Measurements from ENCODE around the gene TMED4.

Gene TMED4

DNA sequence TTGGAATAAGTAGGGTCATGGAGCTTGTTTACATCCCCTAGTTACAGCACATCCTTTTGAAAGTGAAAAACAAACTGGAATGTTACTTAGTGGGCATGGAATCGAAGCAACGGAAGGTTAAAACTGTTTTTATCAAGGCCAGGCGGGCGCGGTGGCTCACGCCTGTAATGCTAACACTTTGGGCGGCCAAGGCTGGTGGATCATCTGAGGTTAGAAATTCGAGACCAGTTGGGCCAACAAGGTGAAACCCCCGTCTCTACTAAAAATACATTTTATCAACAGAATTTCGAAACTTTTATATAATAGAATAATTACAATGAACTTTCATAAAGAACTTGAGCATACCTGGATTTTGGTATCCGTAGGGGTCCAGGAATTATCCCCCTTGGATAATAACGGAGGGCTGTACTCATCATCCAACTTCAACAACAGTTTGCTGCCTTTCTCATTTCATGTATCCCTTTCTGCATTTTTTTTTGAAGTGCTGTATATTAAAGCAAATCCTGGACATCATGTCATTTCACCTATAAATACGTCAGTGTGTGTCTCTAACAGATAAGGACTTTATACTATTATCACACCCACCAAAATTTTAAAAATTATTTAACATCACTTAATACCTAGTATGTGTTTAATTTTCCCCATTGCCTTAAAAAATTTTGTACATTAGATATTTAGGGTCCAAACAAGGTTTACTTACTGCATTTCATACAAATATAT is 1.3 kb upstream of the TMED4 start:
- Histone ChIP-seq H3K27ac (ENCODE audit: low read depth, low read length) (peak overlapping the region; percentile 79; the same call in 1 of the 2 replicates), H3K79me2 (ENCODE audit: control insufficient read depth, insufficient read depth, low read length, unreplicated experiment) (peaks cover 16% of the 10 kb centered on the region), H3K4me3 (ENCODE audit: low read depth, low read length) (peak overlapping the region; percentile 100), H3K4me1 (ENCODE audit: control insufficient read depth, insufficient read depth, low read length, unreplicated experiment) (peaks cover 11% of the 10 kb centered on the region), H3K27me3 (ENCODE audit: insufficient read depth, low read length) (no peaks in the 10 kb centered on the region), H2AFZ (ENCODE audit: low read length, unreplicated experiment) (peak overlapping the region; percentile 88), H3K36me3 (ENCODE audit: insufficient read depth, low read length) (peaks cover 5% of the 10 kb centered on the region)

DNA sequence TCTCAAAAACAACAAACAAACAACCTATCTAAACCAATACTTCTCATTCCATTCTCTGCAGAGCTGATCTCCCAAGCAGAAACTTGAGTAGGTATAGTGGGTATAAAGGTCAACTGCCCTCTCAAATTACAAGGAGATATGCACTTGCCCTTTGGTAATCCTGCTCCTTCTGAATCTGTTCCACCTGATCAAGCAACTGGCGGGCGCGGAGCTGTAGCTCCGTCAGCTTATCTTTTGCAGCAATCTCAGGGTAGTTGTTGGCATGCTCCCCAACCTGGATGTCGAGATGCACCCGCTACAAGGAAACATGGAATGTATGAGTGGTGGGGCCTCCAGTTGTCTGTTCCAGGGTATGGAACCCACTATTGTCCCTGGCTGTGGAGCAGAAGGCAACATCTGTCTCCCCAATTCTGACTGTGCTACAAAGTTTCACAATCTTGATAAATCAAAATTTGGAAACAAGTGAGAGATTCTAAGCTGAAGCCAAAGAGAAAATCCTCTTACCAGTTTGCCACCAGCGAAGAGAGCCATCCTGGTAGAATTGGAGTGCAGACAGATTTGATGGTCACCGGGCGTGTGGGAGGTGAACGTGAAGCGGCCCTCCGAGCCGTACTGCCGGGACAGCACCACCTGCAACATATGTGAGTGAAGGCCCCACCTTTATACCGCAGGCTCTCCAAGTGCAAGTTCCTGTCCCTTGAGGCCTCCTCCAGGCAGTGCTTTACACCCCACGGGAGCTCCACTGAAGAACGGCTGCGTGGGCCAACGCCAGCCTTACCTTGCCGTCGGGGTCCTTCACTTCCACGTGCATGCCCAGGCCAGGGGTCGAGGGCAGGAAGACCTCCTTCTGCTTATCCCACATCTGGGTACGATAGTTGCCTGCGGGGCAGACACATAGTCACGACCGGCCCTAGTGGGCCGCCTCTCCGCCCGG is 819 bp downstream of the TMED4 start:
- H2AFZ ChIP-seq (ENCODE audit: low read length, unreplicated experiment): peak overlapping the region; percentile 90
- peaks cover 11% of the 10 kb centered on the region for H3K4me1 ChIP-seq (ENCODE audit: control insufficient read depth, insufficient read depth, low read length, unreplicated experiment)
- peaks cover 16% of the 10 kb centered on the region for H3K79me2 ChIP-seq (ENCODE audit: control insufficient read depth, insufficient read depth, low read length, unreplicated experiment)
- H3K4me3 ChIP-seq (ENCODE audit: low read depth, low read length): peak overlapping the region; percentile 100
- H3K27ac ChIP-seq (ENCODE audit: low read depth, low read length): peak overlapping the region; percentile 40; the same call in 1 of the 2 replicates
- H3K27me3 ChIP-seq (ENCODE audit: insufficient read depth, low read length): no peaks in the 10 kb centered on the region
- peaks cover 5% of the 10 kb centered on the region for H3K36me3 ChIP-seq (ENCODE audit: insufficient read depth, low read length)

DNA sequence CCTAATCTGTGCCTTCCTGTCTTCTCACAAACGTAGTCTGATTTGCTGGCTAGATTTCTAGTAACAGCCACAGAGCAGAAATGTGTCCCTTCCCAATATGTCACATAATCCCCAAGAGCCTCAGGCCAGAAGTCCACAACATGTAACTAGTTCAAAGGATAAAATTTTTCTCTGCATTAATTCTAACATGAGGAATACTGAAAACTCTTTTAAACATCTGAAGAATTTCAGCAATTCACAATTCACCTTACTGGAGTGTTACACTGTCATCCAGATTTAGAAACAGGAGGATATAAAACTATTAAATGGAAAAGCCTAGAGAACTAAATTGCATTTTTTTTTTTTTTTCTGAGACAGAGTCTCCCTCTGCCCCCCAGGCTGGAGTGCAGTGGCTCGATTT is 5.8 kb downstream of the TMED4 start:
- no peak overlapping the region for H3K27ac ChIP-seq (ENCODE audit: low read depth, low read length)
- peaks cover 22% of the 10 kb centered on the region for H3K4me1 ChIP-seq (ENCODE audit: control insufficient read depth, insufficient read depth, low read length, unreplicated experiment)
- no peaks in the 10 kb centered on the region for H3K27me3 ChIP-seq (ENCODE audit: insufficient read depth, low read length)
- H3K36me3 ChIP-seq (ENCODE audit: insufficient read depth, low read length): peaks cover 17% of the 10 kb centered on the region
- no peak overlapping the region for H2AFZ ChIP-seq (ENCODE audit: low read length, unreplicated experiment)
- peaks cover 44% of the 10 kb centered on the region for H3K79me2 ChIP-seq (ENCODE audit: control insufficient read depth, insufficient read depth, low read length, unreplicated experiment)
- no peak overlapping the region for H3K4me3 ChIP-seq (ENCODE audit: low read depth, low read length)

DNA sequence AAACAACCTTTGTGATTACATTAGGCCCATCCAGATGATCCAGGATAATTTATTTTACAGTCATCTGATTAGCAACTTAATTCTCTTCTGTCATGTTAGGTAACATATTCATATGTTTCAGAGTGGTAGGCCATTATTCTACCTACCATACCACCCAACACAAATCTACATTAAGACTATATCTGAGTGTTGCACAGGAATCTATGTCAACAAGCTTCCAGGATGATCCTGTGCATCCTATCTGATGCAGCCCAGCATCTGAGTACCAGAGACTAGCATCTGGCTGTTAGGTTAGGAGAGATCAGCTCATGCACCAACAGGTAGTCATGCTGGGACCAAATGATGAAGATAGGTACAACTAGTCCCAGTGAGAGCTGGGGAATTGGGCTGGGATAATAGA is 7.0 kb downstream of the TMED4 start:
- Histone ChIP-seq H3K27me3 (ENCODE audit: insufficient read depth, low read length) (no peaks in the 10 kb centered on the region), H3K79me2 (ENCODE audit: control insufficient read depth, insufficient read depth, low read length, unreplicated experiment) (peaks cover 38% of the 10 kb centered on the region), H2AFZ (ENCODE audit: low read length, unreplicated experiment) (no peak overlapping the region), H3K27ac (ENCODE audit: low read depth, low read length) (no peak overlapping the region), H3K36me3 (ENCODE audit: insufficient read depth, low read length) (peaks cover 20% of the 10 kb centered on the region), H3K4me1 (ENCODE audit: control insufficient read depth, insufficient read depth, low read length, unreplicated experiment) (peaks cover 17% of the 10 kb centered on the region), H3K4me3 (ENCODE audit: low read depth, low read length) (peak overlapping the region; percentile 95)

DNA sequence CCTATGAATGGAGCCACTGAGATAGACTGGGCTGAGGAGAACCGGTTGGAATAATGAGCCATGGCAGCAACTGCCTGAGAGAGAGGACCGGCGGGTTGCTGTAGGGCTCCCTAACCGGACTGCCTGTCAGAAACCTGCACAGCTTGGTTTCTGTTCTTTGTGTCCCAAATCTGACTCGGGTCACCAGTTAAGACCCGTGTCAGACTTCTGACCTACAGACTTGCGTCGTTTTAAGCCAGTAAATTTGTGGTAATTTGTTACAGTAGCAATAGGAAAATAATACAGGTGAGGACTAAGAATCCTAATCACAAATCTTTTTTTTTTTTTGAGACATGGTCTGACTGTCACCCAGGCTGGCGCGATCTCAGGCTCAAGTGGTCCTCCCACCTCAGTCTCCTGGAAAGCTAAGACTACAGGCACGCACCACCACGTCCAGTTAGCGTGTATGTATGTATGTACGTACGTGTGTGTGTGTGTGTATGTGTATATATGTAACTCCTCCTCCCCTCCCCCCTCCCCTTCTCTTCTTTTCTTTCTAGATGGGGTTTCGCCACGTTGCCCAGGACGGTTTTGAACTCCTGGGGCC is 7.7 kb downstream of the TMED4 start:
- peak overlapping the region; percentile 44 for H2AFZ ChIP-seq (ENCODE audit: low read length, unreplicated experiment)
- peaks cover 35% of the 10 kb centered on the region for H3K79me2 ChIP-seq (ENCODE audit: control insufficient read depth, insufficient read depth, low read length, unreplicated experiment)
- peak overlapping the region; percentile 32; the same call in 1 of the 2 replicates for H3K27ac ChIP-seq (ENCODE audit: low read depth, low read length)
- peak overlapping the region; percentile 95 for H3K4me3 ChIP-seq (ENCODE audit: low read depth, low read length)
- peaks cover 17% of the 10 kb centered on the region for H3K4me1 ChIP-seq (ENCODE audit: control insufficient read depth, insufficient read depth, low read length, unreplicated experiment)
- H3K36me3 ChIP-seq (ENCODE audit: insufficient read depth, low read length): peaks cover 23% of the 10 kb centered on the region
- H3K27me3 ChIP-seq (ENCODE audit: insufficient read depth, low read length): no peaks in the 10 kb centered on the region

DNA sequence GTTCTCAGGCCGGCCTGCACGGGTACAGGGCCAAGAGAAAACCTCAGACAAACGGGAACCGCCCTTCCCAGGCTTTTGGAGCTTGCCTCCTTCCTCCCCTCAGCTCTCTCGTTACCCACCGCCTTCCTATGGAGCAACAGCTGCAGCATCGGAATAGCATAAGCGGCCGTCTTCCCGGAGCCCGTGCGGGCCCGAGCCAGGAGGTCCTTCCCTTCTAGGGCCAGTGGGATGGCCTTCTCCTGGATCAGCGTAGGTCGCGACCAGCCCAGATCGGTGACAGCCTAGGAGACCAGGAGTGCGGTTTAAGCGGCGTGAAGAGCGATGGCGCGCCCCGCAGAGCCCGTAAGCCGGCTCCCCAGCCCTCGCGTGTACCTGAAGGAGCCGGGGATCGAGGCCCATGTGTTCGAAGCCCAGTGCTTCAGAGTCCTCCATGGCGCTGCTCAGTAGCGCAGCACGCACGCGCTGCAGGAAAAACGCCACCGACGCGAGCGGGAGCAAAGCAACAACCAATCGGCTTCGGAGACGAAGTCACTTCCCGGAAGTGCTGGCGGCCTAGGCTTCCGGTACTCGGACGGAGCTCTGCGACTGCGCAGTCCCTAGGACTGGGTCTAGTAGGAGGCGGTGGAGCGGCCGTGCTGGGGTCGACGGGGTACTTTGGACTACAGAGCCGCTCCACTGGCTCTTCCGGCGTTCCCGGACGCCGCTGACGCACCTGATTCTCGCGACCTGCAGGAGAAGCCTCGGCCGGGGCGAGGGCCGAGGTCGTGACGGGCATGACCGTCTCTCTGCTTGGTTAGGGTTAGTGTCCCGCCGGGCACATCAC is 8.4 kb downstream of the TMED4 start, which contains the start of gene DDX56:
Gene DDX56, minus strand, starts transcription at position 445 of the 823 bp plus-strand sequence. Its CDS starts 13 bp downstream, at position 432.
- peak within 1 kb of the TSS; percentile 44 for H2AFZ ChIP-seq (ENCODE audit: low read length, unreplicated experiment)
- H3K27me3 ChIP-seq (ENCODE audit: insufficient read depth, low read length): no peaks in the 10 kb centered on the region
- H3K36me3 ChIP-seq (ENCODE audit: insufficient read depth, low read length): peaks cover 29% of the 10 kb centered on the region
- peaks cover 35% of the 10 kb centered on the region for H3K79me2 ChIP-seq (ENCODE audit: control insufficient read depth, insufficient read depth, low read length, unreplicated experiment)
- peaks cover 17% of the 10 kb centered on the region for H3K4me1 ChIP-seq (ENCODE audit: control insufficient read depth, insufficient read depth, low read length, unreplicated experiment)
- H3K4me3 ChIP-seq (ENCODE audit: low read depth, low read length): peak within 1 kb of the TSS; percentile 95
- H3K27ac ChIP-seq (ENCODE audit: low read depth, low read length): peak within 1 kb of the TSS; percentile 38; the same call in 1 of the 2 replicates

DNA sequence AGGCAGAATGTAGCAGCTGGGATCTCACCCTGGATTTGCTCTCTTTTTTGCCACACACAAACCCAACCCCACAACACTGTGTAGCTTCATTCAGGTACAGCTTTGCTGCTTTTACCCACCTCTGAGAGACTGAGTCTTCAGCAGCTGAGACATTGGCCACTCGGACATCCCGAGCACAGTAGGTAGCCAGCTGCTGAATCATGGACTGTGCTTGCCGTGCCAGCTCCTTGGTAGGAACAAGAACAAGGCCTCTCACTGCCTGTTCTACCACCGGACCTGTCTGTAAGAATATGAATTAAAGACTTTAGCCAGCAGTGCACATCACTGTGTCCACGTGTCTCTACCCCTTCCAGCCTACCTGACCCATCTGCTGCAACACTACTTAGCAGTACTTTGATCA is 9.3 kb downstream of the TMED4 start:
- peaks cover 17% of the 10 kb centered on the region for H3K4me1 ChIP-seq (ENCODE audit: control insufficient read depth, insufficient read depth, low read length, unreplicated experiment)
- H2AFZ ChIP-seq (ENCODE audit: low read length, unreplicated experiment): no peak overlapping the region
- H3K36me3 ChIP-seq (ENCODE audit: insufficient read depth, low read length): peaks cover 38% of the 10 kb centered on the region
- H3K27ac ChIP-seq (ENCODE audit: low read depth, low read length): peak overlapping the region; percentile 38; the same call in 1 of the 2 replicates
- peak overlapping the region; percentile 95 for H3K4me3 ChIP-seq (ENCODE audit: low read depth, low read length)
- peaks cover 35% of the 10 kb centered on the region for H3K79me2 ChIP-seq (ENCODE audit: control insufficient read depth, insufficient read depth, low read length, unreplicated experiment)
- no peaks in the 10 kb centered on the region for H3K27me3 ChIP-seq (ENCODE audit: insufficient read depth, low read length)

DNA sequence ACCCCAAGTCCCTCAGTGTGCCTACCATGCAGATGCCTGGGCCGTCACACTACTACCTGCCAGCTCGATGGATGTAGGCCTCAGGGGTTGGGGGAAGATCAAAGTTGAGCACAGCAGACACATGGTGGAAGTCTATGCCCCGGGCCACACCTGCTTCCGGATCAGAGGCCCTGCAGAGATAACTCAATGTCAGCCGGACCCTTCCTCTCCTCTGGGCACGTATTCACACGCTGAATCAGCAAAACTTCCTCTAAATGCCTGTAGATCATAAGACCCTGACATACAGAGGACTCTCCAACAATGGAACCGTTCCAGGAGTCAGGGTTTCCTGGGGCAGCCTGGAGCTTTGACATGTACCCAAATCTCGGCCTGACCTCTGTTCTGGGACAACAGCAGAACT is 12.1 kb downstream of the TMED4 start:
- peaks cover 14% of the 10 kb centered on the region for H3K4me1 ChIP-seq (ENCODE audit: control insufficient read depth, insufficient read depth, low read length, unreplicated experiment)
- H3K4me3 ChIP-seq (ENCODE audit: low read depth, low read length): no peak overlapping the region
- peaks cover 42% of the 10 kb centered on the region for H3K36me3 ChIP-seq (ENCODE audit: insufficient read depth, low read length)
- H2AFZ ChIP-seq (ENCODE audit: low read length, unreplicated experiment): no peak overlapping the region
- peaks cover 33% of the 10 kb centered on the region for H3K79me2 ChIP-seq (ENCODE audit: control insufficient read depth, insufficient read depth, low read length, unreplicated experiment)
- H3K27ac ChIP-seq (ENCODE audit: low read depth, low read length): no peak overlapping the region
- H3K27me3 ChIP-seq (ENCODE audit: insufficient read depth, low read length): no peaks in the 10 kb centered on the region

DNA sequence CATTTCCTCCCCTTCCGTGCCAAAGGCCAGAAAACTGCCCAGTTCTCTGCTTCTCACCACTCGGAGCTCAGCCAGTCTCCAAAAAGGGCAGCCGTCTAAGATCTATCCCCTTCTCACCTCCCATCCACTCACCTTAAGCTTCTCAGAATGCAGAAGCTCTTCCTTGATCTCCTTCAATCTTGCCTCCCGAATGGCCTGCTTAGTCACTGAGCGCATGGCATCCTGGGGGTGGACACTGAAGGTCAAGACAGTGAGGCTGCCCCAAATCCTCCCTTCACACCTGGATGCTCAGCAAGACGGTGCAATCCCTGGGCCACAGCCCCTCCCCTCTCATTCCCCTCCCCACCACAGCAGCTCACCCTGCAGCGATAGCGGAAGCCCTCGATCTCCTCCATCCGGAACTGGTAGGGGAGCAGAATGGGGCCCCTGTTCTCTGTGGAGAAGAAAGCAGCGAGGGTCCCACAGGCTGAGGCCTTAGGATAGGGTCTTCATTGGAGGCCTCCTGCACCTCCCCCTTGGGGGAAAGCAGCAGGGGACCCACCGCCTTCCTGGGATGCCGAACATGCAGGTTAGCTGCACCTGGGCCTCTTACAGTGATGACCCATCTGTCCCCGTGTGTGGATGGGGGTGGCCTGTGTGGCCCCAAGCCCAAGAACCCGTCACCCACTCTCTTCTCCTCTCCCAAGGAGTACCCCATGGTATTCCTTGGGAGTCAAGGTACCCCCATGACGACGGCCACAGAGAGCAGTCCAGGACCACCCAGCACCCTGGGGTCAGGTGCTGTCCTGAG is 13.1 kb downstream of the TMED4 start:
- no peaks in the 10 kb centered on the region for H3K27me3 ChIP-seq (ENCODE audit: insufficient read depth, low read length)
- peaks cover 25% of the 10 kb centered on the region for H3K79me2 ChIP-seq (ENCODE audit: control insufficient read depth, insufficient read depth, low read length, unreplicated experiment)
- H2AFZ ChIP-seq (ENCODE audit: low read length, unreplicated experiment): no peak overlapping the region
- peaks cover 42% of the 10 kb centered on the region for H3K36me3 ChIP-seq (ENCODE audit: insufficient read depth, low read length)
- H3K4me1 ChIP-seq (ENCODE audit: control insufficient read depth, insufficient read depth, low read length, unreplicated experiment): peaks cover 10% of the 10 kb centered on the region
- H3K27ac ChIP-seq (ENCODE audit: low read depth, low read length): no peak overlapping the region
- H3K4me3 ChIP-seq (ENCODE audit: low read depth, low read length): no peak overlapping the region

All from ACC112 (cell line).